Measurements from ENCODE around the gene TMED1.

GRCh38 chr19:10855879-10856522, 20.0 kb upstream of the TMED1 start:
- TF ChIP-seq CTCF (IDR thresholded peaks at IDR 0.05; ENCODE audit: poor library complexity), result peak; percentile 9
- TF ChIP-seq EZH2phosphoT487 (IDR thresholded peaks at IDR 0.05; ENCODE audit: low read depth, severe bottlenecking, unreplicated experiment), result no peak
- TF ChIP-seq EZH2 (IDR thresholded peaks at IDR 0.05; ENCODE audit: borderline replicate concordance), result no peak
